GM19043 (cell line): ENCODE data around the gene SON.
"Not testable (repeated sequence)": the region's sequence is repeated elsewhere in the genome, so short reads cannot be mapped to it uniquely, and the experiment has no call there.

Source experiments
- ATAC-seq: cut with Tn5 transposase; IDR thresholded peaks from one replicate; pipeline ENCODE4 v1.9.1; 2021; ENCODE audit warnings: low read depth; ENCODE audit not compliant: unreplicated experiment

Gene SON

GRCh38 chr21:33542640-33543504 is at the start of gene SON:
Gene SON (plus strand): TSS chr21:33543038. CDS start chr21:33543093, 55 bp downstream.
- ATAC-seq, result peak; percentile 96

- ATAC-seq, result no peak
These were observed 49.1 kb upstream of the SON start for GRCh38 chr21:33493756-33494155.

- ATAC-seq, result no peak
These were observed 47.1 kb upstream of the SON start for GRCh38 chr21:33495743-33496142.

DNA sequence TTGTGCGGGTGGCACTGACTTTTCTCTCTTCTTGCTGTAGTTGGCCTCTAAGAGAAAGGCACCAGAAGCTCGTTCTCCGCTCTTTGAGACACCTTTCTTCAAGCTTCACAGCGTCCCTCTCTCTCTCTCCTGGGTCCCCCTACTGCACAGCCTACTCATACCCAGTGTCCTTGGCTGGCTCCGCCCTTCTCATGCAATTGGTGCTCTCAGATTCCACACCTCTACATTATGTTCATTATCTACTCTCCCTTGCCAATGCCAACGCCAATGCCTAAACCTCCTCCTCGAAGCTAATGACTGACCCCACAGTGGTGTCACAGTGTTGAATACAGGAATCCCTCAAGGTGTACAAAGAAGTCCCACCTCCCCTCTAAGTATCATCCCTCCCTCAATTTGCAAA is 46.5 kb upstream of the SON start:
- ATAC-seq, result no peak

- ATAC-seq, result no peak
These were observed 37.0 kb upstream of the SON start for GRCh38 chr21:33505833-33506232.

GRCh38 chr21:33507003-33507402 is 35.8 kb upstream of the SON start:
- ATAC-seq, result not testable (repeated sequence)

DNA sequence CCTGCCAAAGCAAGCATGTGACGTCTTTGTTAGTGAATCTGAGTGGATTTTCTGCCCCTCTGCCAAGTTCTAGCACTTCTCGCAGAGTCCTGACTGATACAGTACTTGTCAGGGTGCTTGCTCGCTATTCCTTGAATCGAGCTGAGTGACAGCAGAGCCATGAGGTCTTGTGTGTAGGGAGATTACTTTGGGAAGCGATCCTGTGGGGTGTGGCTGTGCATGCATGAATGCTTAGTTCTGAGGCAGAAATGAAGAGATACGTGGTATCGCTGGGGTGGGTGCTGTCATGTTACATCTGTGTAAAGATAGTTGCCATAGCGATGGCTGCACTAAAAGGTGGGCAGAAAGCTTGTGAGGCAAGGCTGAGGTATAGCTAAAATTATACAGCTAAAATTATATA is 32.0 kb upstream of the SON start:
- ATAC-seq, result no peak

DNA sequence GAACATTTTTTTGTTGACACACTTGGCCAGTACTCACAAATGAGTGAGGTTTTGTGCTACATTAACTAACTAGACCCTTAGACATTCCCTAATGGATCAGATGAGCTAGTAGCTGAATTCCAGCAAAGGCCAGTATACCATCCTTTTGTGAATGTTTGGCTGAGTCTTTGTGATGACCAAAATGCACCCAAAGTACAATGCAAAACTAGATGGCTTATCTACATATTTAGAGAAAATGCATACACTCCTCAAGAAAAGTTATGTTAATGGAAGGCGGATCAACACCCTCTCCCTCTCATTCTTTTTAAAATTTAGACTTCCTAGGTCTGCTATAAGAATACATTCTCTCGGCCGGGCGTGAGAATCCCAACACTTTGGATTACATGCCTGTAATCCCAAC is 31.2 kb upstream of the SON start:
- no peak for ATAC-seq

DNA sequence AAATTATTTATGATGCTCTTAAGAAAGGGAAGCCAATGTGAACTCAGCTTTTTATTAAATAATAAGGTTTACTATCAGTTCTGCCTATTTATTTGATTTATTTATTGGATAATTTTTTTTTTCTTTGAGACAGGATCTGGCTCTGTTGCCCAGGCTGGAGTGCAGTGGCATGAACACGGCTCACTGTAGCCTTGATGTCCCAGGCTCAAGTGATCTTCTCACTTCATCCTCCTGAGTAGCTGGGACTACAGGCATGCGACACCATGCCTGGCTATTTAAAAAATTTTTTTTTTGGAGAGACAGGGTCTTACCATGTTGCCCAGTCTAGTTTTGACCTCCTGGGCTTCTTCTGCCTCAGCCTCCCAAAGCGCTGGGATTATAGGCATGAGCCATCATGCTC is 30.4 kb upstream of the SON start:
- ATAC-seq, result no peak

DNA sequence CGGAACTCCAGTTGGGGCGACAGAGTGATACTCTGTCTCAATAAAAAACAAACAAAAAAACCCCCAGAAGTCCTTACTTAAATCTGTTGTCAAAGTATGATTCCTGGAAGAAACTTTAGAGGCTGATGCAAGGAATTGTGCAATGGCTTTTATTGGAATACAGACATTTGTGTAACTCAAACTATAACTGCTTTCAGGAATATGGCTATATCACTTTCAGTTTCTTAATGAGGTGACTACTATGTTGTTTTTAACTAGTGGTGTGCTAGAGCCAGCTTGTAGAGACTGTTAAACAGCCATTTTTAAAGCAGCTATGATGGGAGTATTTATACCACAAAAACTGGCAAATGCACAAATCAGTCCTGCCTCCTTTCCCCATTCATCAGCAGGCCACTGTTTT is 28.6 kb upstream of the SON start:
- ATAC-seq, result no peak

DNA sequence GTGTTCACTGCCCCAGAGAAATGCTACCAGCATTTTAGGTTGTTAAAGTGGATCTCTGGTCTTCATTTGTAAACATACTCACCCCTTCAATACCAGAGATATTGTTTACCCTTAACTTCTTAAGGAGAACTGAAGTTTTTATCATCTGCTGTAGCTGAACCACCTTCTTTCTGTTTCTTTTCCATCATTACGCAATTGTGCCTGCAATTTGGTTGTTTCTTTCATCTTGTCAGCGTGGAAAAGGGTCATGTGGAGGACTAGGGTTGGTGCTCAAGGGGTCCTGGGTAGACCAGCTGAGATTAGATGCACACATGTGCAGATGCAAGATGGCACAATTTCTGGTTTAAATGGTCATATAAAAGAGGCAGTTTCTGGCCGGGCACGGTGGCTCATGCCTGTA is 23.9 kb upstream of the SON start:
- no peak for ATAC-seq

DNA sequence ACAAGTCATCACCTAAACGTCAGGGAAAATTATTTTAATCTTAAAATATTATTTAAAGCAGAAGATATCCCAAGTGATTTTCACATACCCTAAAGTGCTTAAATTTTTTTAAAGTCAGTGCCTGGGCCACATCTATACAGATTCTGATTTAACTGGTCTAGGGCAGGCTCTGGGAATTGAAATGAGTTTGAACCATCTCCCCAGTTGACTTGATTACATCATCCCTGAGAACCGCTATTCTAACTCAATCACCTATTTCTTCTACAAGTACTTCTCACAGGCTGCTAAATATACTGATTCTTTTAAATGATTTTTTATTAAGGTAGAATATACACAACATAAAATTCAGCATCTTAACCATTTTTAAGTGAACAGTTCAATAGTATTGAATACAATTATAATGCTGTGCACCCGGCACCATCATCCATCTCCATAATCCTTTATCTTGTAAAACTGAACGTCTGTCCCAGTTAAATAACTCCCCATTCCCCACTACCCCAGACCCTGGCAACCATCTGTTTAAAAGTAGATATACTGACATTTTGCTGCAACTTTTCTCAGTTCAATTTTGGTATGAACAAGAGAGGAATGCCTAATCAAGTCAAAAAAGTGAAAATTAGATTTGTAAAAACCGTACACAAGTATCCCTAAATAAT is 20.4 kb upstream of the SON start:
- ATAC-seq, result no peak

DNA sequence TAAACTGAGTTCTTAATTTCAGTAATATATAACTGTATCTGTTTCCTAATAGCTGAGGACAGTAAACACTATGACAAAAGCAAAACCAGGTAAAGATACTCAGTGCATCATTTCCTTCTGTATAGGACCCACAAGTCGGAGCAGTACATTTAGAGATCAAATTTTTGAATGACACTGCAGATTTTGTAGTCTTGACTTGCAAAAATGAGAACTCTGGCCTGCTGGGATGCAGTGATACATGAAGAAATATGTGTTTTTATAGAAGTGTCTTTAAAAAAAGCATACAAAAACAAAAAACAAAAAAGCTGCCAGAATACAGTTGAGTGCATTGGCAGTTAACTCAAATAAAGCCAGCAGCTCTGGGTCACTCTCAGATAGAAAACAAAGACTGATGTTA is 19.9 kb upstream of the SON start:
- no peak for ATAC-seq

DNA sequence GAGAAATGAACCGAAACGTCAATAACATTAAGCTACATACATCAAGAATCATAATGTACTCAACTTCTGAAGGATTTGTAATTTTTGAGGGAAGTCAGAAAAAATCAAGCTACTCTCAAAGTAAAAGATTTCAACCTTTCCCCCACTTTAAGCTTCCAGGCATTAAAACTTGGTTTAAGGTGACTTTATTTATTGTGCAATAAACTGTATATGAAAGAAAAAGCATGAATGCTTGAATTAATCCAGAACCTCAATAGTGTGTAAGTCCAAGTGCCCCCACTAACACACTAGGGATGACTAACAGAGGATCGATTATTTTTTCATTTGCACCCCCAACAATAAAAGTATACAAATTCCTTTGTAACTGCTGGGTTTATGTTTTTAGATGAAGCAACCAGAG is 11.8 kb upstream of the SON start:
- no peak for ATAC-seq

- no peak for ATAC-seq
These were observed 5.6 kb upstream of the SON start for GRCh38 chr21:33537212-33537611.

DNA sequence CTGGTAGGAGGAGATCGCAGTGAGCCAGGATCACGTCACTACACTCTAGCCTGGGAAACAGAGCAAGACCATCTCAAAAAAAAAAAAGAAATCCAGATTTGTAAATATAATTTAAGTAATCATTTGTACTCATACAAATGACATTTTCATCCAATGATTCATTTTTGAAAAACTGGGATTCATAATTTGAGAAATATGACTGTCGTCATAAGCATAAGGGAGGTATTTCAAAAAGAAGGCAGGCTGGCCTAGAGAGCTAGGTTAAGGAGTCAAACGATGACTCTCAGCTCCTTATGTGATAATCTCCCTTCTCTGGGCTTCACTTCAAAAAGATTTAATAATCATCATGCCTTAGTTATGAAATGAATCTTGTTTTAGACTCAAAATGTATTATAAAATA is 3.2 kb upstream of the SON start:
- no peak for ATAC-seq

DNA sequence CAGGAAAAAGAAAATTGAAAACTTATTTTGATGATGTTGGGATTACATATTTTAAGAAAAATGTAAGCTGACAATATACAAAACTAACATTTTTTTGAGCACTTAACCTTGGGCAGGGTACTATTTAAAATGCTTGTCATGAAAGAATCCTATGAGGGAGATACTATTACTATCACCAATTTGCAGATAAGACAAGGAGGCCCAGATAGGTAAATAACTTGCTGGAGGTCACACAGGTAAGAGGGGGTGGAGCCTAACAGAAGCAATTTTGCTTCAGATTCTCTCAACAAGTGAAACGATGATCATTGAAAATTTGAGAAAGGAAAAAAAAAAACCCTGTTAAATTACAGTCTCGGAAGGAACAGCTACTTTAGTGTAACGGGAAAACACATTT is 2.1 kb upstream of the SON start:
- ATAC-seq, result no peak

DNA sequence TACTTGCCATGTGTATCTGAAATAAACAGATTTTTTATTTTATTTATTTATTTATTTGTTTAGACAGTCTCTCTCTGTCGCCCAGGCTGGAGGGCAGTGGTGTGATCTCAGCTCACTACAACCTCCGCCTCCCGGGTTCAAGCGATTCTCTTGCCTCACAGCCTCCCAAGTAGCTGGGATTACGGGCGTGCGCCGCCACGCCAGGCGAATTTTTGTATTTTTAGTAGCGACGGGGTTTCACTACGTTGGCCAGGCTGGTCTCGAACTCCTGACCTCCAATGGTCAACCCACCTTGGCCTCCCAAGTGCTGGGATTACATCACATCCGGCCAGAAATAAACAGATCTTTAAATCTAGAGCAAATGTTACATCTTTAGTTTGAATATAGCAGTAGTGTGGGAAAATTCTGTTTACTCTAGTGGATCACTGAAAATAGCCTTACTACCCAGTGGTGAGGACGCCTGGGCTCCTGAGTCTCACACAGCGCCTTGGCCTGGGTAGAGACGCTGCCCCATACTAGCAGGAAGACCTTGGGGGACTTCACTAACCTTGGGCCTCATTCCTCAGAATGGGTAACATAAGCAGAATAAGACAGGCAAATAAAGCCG is 1.6 kb upstream of the SON start:
- no peak for ATAC-seq

DNA sequence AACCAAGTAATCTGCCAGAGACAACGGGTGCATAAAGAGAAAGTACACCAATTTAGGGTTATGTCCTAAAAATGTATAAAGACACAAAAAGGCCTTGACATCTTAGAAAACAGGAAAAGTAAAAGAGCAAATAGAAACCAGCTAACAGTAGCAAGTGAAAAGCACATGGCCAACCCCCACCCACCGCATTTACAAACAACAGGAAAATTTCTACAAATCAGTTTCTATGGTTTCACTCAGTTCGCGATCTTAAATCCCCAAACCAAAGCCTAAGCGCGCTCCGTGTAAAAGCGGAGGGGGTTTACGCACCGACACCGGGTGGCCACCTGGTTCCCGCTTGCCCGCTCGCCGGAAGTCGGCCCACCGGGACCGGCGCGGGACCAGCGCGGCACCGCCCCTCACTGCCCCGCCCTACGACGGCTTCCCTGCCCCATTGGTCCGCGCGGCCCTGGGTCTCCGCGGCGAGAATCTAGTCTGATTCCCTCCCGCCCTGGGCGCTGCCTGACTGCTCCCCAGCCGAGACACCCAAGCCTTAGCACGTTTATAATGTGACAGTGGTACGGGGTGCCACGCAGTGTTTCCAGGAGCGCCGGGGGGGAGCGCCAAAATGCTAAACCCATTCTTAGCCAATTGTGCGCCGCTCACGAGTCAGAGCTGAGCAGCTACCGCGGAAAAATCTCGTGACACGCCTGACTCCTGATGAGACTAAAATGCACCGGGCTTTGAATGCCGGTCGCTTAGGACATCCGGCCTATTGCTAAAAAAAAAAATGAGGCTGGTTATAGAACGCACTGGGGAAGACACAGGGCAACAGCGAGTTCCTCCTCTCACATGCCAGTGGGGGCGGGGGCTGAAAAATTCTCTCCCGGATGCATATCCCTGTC is 840 bp upstream of the SON start, which contains the start of gene GART:
GART (minus strand) TSS at position 362 of the 884 bp plus-strand sequence. CDS start 2,802 bp downstream, outside the sequence.
- peak; percentile 41 for ATAC-seq

DNA sequence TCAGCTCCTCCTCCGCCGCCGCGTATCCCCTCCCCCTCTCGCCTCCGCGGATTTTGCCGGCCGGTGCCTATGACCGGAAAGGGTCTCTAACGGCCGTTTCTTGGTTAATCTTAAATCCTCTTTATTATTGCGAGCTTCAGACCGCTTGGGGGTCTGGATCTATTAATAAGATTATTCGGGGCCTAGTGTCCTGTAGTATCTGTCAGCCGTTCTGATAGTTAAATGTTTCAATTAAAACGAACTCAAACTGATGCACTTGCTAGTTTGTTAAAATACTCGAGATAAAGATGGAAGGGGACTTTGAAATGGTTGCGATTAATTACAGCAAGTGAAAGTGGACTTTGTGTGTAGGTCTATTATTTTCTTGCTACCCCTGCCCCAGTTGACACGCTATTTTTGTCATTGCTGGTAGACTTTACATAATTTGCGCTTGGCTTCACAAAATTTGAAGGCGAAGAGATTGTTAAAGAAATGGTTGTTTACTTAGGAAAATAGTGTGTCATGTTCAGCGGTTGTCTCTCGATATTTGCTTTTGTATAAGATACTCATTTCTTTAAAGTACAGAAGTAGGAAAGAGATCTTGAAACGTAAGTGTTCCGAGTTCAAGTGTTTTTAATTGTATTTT is 779 bp downstream of the SON start:
- no peak for ATAC-seq
